ENCODE data around the gene CHD6. TPM values are rescaled to one million over a fixed set of nuclear protein-coding genes. Genes with fewer than 3 reads are reported as not detected.

The CHD6 gene
- total RNA-seq, 1 experiment from 2014 or later = 26.6 TPM

- no peak overlapping the region for H3K4me2 ChIP-seq (ENCODE audit: low read length)
- intact Hi-C loops (cut with micrococcal nuclease) = no loop called here
- H3K27ac ChIP-seq (ENCODE audit: low read depth, low read length) = no peak overlapping the region
- H3K27me3 ChIP-seq (ENCODE audit: insufficient read depth, low read length) = no peaks in the 10 kb centered on the region
- H3K4me1 ChIP-seq (ENCODE audit: control insufficient read depth in 1 of 2, insufficient read depth in 2 of 2, low read length in 2 of 2) = 0 out of 4 replicates have a peak, but pooled peaks cover 0 to 2% of the 10 kb centered on the region in 2 experiments
- ChIA-PET POLR2A (no interaction called here), CTCF (no interaction called here), RAD21 (ENCODE audit: low non-redundant PET in 1 of 2, low total read pairs in 2 of 2, uncharacterized antibody in 2 of 2, unreplicated experiment in 2 of 2) (no interaction called here)
- no peak overlapping the region for H3K4me3 ChIP-seq (replicated peaks in 1 of 2; ENCODE audit: low read depth in 1 of 2, low read length in 2 of 2)
- no peaks in the 10 kb centered on the region for H3K79me2 ChIP-seq (ENCODE audit: insufficient read depth, low read length)
- no peak for DNase-seq (ENCODE audit: low read depth, low spot score)
- BruUV-seq (replicated peaks) = no TSS peak
- no peaks in the 10 kb centered on the region for H4K20me1 ChIP-seq (ENCODE audit: insufficient read depth)
- H3K9me3 ChIP-seq (ENCODE audit: control insufficient read depth in 1 of 2, insufficient read depth in 1 of 2, low read depth in 1 of 2, low read length in 2 of 2) = no peaks in the 10 kb centered on the region
- H3K9ac ChIP-seq (ENCODE audit: low read length) = no peak overlapping the region
- no peaks in the 10 kb centered on the region for H3K36me3 ChIP-seq (ENCODE audit: control insufficient read depth in 1 of 2, insufficient read depth in 2 of 2, low read length in 2 of 2)
- no peak for ATAC-seq
- H3K9me2 ChIP-seq (ENCODE audit: insufficient read depth) = no peaks in the 10 kb centered on the region
- TF ChIP-seq EZH2phosphoT487 (IDR thresholded peaks at IDR 0.05; ENCODE audit: borderline replicate concordance) (no peak), CTCF (IDR thresholded peaks at IDR 0.05 in 2 of 3, conservative IDR thresholded peaks at IDR 0.05 in 1 of 3; ENCODE audit: borderline replicate concordance in 1 of 3, insufficient read depth in 1 of 3, low read depth in 2 of 3, low read length in 2 of 3) (no peak), SRF (IDR thresholded peaks at IDR 0.05; ENCODE audit: low read depth) (no peak), ZFX (IDR thresholded peaks at IDR 0.05) (no peak), POLR2AphosphoS5 (IDR thresholded peaks at IDR 0.05; ENCODE audit: low read depth, low read length) (no peak), CEBPB (IDR thresholded peaks at IDR 0.05; ENCODE audit: low read depth) (no peak), RAD21 (IDR thresholded peaks at IDR 0.05; ENCODE audit: low read depth) (no peak), POLR2A (IDR thresholded peaks at IDR 0.05; ENCODE audit: borderline replicate concordance, extremely low read depth, insufficient read depth, insufficient read length) (no peak), JUND (IDR thresholded peaks at IDR 0.05) (no peak), SP1 (IDR thresholded peaks at IDR 0.05; ENCODE audit: low read depth) (no peak), SIN3A (IDR thresholded peaks at IDR 0.05; ENCODE audit: low read depth) (no peak)
- no peak overlapping the region for H2AFZ ChIP-seq (ENCODE audit: low read depth, low read length, poor library complexity, severe bottlenecking)
These were observed 91.8 kb downstream of the CHD6 start for GRCh38 chr20:41526327-41526726.

All from HCT116 (cell line).